Neutrophil (primary cell): Measurements from ENCODE around the gene PANX1.

Experiments
- H3K27ac ChIP-seq: fragments of 200-600 bp; sonication (generic); 2 replicates; pipeline ENCODE4 v1.5.1; 2016; ENCODE audit warnings: mild to moderate bottlenecking, moderate library complexity
- H3K27me3 ChIP-seq: fragments of 200-600 bp; sonication (generic); 2 replicates; pipeline ENCODE4 v1.6.0; 2016; ENCODE audit warnings: mild to moderate bottlenecking
- H3K36me3 ChIP-seq: fragments of 200-600 bp; sonication (generic); 2 replicates; pipeline ENCODE4 v1.5.1; 2017
- H3K4me1 ChIP-seq, 2 experiments: fragments of 200-600 bp in 1 of 2; sonication (generic) in 1 of 2; 1 replicate in 1 of 2; 2 replicates in 1 of 2; pipeline versions ENCODE4 v1.5.1 to v1.6.1; 2013 to 2016; ENCODE audit warnings: low read depth in 1 of 2, low read length in 1 of 2, mild to moderate bottlenecking in 1 of 2, moderate library complexity in 1 of 2; ENCODE audit not compliant: control insufficient read depth in 1 of 2, insufficient read depth in 1 of 2
- H3K4me3 ChIP-seq, 2 experiments: fragments of 200-600 bp in 1 of 2; sonication (generic) in 1 of 2; 1 replicate in 1 of 2; 2 replicates in 1 of 2; pipeline ENCODE4 v1.5.1; 2013 to 2016; ENCODE audit warnings: low read depth in 1 of 2, low read length in 1 of 2, mild to moderate bottlenecking in 1 of 2, moderate library complexity in 1 of 2
- H3K9me3 ChIP-seq: fragments of 200-600 bp; sonication (generic); 2 replicates; pipeline ENCODE4 v1.5.1; 2016
- TF ChIP-seq, protein P1 (sequence below): fragments of 200-600 bp; sonication (generic); IDR thresholded peaks from 2 replicates; pipeline ENCODE4 v1.5.1; 2016; ENCODE audit warnings: antibody characterized with exemption

PANX1 gene

DNA sequence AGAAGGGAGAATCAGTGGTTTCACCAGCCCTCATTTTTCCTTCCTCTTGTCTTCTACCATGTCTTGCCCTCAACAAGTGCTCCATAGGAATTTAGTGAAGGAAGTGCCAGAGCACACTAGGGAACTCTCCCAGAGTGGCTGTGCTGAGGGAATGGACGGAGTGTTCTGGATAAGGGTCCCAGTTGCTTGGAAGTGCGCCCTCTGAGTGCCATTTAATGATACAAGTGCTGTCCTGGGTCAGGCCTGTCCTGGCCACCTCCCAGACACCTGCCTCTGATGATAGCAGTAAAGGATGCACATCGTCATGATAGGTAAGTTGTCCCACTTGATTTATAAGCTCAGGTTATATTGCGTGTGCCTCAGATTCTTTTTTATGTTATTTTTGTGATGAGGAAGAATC, 5.1 kb downstream of the PANX1 start:
- no peaks in the 10 kb centered on the region for H3K9me3 ChIP-seq
- TF ChIP-seq, protein P1, sequence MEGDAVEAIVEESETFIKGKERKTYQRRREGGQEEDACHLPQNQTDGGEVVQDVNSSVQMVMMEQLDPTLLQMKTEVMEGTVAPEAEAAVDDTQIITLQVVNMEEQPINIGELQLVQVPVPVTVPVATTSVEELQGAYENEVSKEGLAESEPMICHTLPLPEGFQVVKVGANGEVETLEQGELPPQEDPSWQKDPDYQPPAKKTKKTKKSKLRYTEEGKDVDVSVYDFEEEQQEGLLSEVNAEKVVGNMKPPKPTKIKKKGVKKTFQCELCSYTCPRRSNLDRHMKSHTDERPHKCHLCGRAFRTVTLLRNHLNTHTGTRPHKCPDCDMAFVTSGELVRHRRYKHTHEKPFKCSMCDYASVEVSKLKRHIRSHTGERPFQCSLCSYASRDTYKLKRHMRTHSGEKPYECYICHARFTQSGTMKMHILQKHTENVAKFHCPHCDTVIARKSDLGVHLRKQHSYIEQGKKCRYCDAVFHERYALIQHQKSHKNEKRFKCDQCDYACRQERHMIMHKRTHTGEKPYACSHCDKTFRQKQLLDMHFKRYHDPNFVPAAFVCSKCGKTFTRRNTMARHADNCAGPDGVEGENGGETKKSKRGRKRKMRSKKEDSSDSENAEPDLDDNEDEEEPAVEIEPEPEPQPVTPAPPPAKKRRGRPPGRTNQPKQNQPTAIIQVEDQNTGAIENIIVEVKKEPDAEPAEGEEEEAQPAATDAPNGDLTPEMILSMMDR: no peak
- H3K27me3 ChIP-seq: peaks cover 28% of the 10 kb centered on the region
- H3K36me3 ChIP-seq: no peaks in the 10 kb centered on the region
- H3K4me1 ChIP-seq: peaks cover 16 to 21% of the 10 kb centered on the region in 2 experiments
- H3K4me3 ChIP-seq: no peak overlapping the region
- no peak overlapping the region for H3K27ac ChIP-seq

DNA sequence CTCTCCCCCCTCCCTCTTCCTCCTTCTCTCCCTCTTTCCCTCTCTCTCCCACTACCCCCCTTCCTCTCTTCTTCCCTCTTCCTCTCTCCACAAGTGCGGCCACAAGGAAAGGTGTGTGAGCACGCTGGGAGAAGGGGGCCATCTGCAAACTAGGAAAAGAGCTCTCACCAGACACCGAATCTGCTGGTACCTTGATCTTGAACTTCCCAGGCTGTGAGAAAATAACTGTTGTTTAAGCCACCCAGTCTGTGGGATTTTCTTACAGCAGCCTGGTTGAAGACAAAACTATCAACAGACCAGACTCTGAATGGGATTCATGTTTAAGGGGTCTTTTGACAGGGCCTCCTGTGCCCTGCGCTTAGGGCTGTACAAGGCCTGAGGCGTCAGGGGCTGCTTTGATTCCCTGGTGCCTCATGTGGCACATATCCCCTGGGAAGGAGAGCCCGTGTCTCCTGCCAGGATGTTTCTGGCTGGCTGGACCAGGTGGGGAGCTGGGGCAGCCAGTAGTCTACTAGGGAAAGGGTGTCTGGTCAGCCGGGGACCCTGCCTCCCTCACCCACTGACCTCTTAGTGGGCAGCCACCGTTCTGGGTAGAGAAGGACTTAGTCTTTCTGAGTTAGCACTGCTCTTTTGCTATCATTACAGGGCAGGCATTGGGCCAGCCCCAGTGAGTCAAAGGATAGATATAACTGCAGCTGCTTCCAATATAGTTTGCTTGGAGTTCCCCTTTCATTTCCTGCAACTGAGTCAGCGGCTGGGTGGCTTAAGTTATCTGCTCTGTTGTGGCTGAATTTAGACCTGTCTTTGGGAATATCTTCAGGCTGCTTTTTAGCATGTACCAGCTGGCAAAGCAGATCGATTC, 6.2 kb downstream of the PANX1 start:
- Histone ChIP-seq H3K4me3 (no peak overlapping the region), H3K9me3 (no peaks in the 10 kb centered on the region), H3K27ac (no peak overlapping the region), H3K4me1 (peaks cover 6 to 10% of the 10 kb centered on the region in 2 experiments), H3K36me3 (no peaks in the 10 kb centered on the region), H3K27me3 (peaks cover 16% of the 10 kb centered on the region)
- TF ChIP-seq, protein P1: no peak

DNA sequence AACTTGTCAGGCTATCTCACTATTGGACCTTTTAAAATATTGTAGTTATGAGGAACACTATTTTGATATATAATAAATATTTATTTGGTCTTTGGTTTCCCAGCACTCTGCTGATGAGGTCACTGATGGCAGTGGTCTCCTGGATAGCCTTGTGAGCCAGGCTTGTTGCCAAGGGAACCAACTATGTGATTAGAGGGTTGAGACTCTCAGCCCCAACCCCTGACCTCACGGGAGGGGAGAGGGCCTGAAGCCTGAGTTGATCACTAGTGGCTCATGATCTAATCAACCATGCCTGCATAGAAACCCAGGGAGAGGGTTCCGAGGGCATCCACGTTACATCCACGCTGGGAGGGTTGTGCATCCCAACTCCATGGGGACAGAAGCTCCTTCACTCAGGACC, 10.8 kb downstream of the PANX1 start:
- Histone ChIP-seq H3K4me3 (no peak overlapping the region), H3K4me1 (no peaks in the 10 kb centered on the region), H3K9me3 (no peaks in the 10 kb centered on the region), H3K36me3 (no peaks in the 10 kb centered on the region), H3K27me3 (no peaks in the 10 kb centered on the region), H3K27ac (no peak overlapping the region)
- TF ChIP-seq, protein P1: no peak

DNA sequence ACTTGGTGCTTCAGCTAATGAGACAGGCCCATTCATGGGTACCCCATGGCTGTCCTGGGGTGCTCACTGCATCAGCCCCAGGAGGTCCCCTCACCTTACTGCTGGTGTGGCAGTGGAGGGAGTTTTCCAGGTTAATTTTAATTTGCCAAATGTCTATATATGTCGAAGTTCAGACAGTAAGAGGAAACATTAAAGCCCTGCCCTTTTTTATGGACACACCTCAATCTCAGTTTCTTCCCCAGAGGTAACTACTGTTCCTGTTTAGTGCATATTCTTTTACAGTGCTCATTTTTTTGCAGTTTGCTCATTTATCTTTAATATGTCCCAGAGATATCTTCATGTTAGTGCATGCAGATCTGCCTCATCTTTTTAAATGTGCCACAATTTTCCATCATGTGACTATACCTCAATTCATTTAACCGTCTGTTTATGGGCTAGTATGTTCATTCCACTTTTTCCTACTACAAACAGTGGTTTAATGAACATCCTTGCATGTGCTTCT, 11.6 kb downstream of the PANX1 start:
- TF ChIP-seq, protein P1: no peak
- Histone ChIP-seq H3K27ac (no peak overlapping the region), H3K27me3 (no peaks in the 10 kb centered on the region), H3K4me1 (no peaks in the 10 kb centered on the region), H3K9me3 (no peaks in the 10 kb centered on the region), H3K36me3 (no peaks in the 10 kb centered on the region), H3K4me3 (no peak overlapping the region)

DNA sequence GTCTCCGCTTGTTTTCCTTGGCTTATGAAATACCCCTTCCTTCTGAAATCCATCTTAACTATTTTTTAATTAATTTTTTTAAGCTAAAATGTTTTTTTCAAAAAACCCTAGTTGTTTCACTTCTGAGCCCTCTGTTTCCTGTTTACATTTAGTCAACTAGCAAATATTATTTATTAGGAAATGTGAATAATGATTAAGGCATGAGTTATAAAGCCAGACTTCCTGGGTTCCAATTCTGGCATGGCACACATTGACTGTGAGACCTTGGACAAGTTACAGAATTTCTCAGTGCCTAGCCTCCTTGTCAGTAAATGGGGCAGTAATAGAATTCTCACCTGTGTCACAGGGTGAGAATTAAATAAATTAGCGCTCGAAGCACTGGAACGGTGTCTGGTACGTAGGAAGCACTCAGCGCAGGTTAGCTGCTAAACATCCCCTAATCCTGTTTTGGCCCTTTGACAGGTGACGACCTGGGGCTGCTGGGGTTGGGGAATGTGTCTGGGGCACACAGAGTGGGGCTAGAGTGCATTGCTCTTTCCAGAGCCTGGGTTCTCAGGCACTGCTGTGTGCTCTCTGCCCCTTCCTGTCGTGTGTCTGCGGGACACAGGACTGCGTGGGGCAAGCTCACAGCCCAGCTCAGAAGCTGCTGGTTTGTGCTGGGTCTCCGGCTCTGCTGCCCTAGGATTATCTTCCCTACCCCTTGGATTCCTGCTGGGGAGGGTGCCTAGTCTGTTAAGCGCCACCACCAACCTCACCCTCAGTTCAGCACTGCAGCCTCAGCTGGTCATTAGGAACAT, 13.1 kb downstream of the PANX1 start:
- TF ChIP-seq, protein P1: no peak
- Histone ChIP-seq H3K4me3 (no peak overlapping the region), H3K4me1 (no peaks in the 10 kb centered on the region), H3K9me3 (no peaks in the 10 kb centered on the region), H3K36me3 (no peaks in the 10 kb centered on the region), H3K27ac (no peak overlapping the region), H3K27me3 (no peaks in the 10 kb centered on the region)
